Heart left ventricle (tissue), 16 donors: ENCODE results near the gene SIX1. TPM values are rescaled to one million over a fixed set of nuclear protein-coding genes. Genes with fewer than 3 reads are reported as not detected.

Experiments
- ATAC-seq, 4 donors: fragments of 200-7000 bp; cut with Tn5 transposase; one replicate each; pipeline ENCODE4 v1.9.1; 2020 to 2022; ENCODE audit warnings: moderate library complexity in 4 of 4, mild to moderate bottlenecking in 3 of 4, moderate number of reproducible peaks in 1 of 4
- DNase-seq, 5 donors: peaks; one replicate each; pipeline ENCODE4 v3.0.0-alpha.2; 2020
- H3K27ac ChIP-seq, 12 donors: fragments of 200-600 bp; sonication (generic) in 4 of 12; one replicate each; pipeline versions ENCODE4 v1.5.0 to v1.8.0; 2016 to 2022; ENCODE audit warnings: mild to moderate bottlenecking in 2 of 12
- H3K27me3 ChIP-seq, 9 donors: fragments of 200-600 bp; sonication (generic) in 2 of 9; one replicate each; pipeline versions ENCODE4 v1.5.1 to v1.8.0; 2016 to 2022; ENCODE audit warnings: mild to moderate bottlenecking in 3 of 9
- H3K36me3 ChIP-seq, 9 donors: fragments of 200-600 bp; sonication (generic) in 2 of 9; one replicate each; pipeline versions ENCODE4 v1.5.0 to v1.8.0; 2018 to 2022; ENCODE audit warnings: mild to moderate bottlenecking in 2 of 9
- H3K4me1 ChIP-seq, 12 donors: fragments of 200-600 bp; sonication (generic) in 4 of 12; one replicate each; pipeline versions ENCODE4 v1.5.0 to v1.8.0; 2016 to 2022; ENCODE audit warnings: mild to moderate bottlenecking in 3 of 12
- H3K4me3 ChIP-seq, 12 donors: fragments of 200-600 bp; sonication (generic) in 4 of 12; one replicate each; pipeline versions ENCODE4 v1.5.0 to v1.8.0; 2017 to 2022; ENCODE audit warnings: mild to moderate bottlenecking in 9 of 12, moderate library complexity in 4 of 12
- H3K9me3 ChIP-seq, 12 donors: fragments of 200-600 bp; sonication (generic) in 4 of 12; one replicate each; pipeline versions ENCODE4 v1.5.0 to v1.8.0; 2016 to 2022; ENCODE audit warnings: mild to moderate bottlenecking in 1 of 12
- POLR2A ChIP-seq, 2 donors: fragments of 450-650 bp; IDR thresholded peaks; one replicate each; pipeline ENCODE4 v1.6.1; 2017; ENCODE audit warnings: antibody characterized with exemption in 2 of 2, mild to moderate bottlenecking in 2 of 2, moderate library complexity in 2 of 2
- WGBS, 4 donors: extraction: QIAGEN DNeasy Blood & Tissue Kit in 2 of 4; methylation state at CpG; one replicate each; pipeline versions ENCODE4 v1.1.5 to v1.1.7; 2013 to 2018; 5-methylcytosine and 5-hydroxymethylcytosine counted together
- intact Hi-C, 10 donors: fragments of 100-400 bp; cut with DNase I; formaldehyde crosslinking; loops; one replicate each; pipeline versions ENCODE4 v1.11.1 to v1.14.2; 2022
- polyA plus RNA-seq, 2 donors: library from polyadenylated mRNA; stranded (reverse); fragments of 200-250 nt; gene quantifications; one replicate each; pipeline ENCODE4 v1.2.3, GENCODE V29; 2013
- total RNA-seq, 9 donors: library from RNA; depleted of rRNA in 2 of 9; stranded (reverse); fragments of >200 nt in 2 of 9; fragmentation: NEBNext Ultra II Directional in 3 of 9; extraction: Animal tissue kit (Norgen Biotek cat#: 25700) in 3 of 9; gene quantifications; one replicate each; pipeline versions ENCODE4 v1.1.0 to v1.2.4, GENCODE V29; 2016 to 2023
- TF ChIP-seq, protein P1 (sequence below), 12 donors: fragments of 200-600 bp; sonication (generic) in 4 of 12; IDR thresholded peaks; one replicate each; pipeline versions ENCODE4 v1.5.0 to v1.8.0; 2018 to 2022; ENCODE audit warnings: antibody characterized with exemption in 12 of 12, mild to moderate bottlenecking in 5 of 12
- donor health status: ischemic (EF 13 %, LVEDD 7.1; RV severe dilation, severe dysfunction).
- donor health status: healthy with polysubstance abuse.
- donor health status: DM: no; HTN: yes; CAD: no.
- donor health status: DM: no; HTN: no; CAD: no.
- donor health status: ischemic (EF 25% LVEDD 6.9; RV normal size, moderate dysfunction).
- donor health status: ischemic (EF 25% LVEDD 5.7; RV mildly dilated, moderate dysfunction).
- donor health status: healthy.
- donor health status: DM: yes; HTN: yes; CAD: no.
- donor health status: ischemic (EF 35%, LVEDD 5.7; RV mildly dilated, moderate dysfunction).
- donor health status: nonischemic (EF 11% LVEDD 7.7; RV severe dilation, severe dysfunction).
- donor health status: DM: yes; HTN: yes; CAD: no.
- donor health status: PGD.
- donor health status: ischemic (EF 29% LVEDD 5.4; RV normal size, mild dysfunction).
- donor health status: nonischemic (EF 23%, LVEDD 6.1; RV moderate dilation, normal function).

SIX1 gene
- total and polyA plus RNA-seq, 11 donors = 0.19 to 0.27 (median 0.25) TPM; not detected in 8

DNA sequence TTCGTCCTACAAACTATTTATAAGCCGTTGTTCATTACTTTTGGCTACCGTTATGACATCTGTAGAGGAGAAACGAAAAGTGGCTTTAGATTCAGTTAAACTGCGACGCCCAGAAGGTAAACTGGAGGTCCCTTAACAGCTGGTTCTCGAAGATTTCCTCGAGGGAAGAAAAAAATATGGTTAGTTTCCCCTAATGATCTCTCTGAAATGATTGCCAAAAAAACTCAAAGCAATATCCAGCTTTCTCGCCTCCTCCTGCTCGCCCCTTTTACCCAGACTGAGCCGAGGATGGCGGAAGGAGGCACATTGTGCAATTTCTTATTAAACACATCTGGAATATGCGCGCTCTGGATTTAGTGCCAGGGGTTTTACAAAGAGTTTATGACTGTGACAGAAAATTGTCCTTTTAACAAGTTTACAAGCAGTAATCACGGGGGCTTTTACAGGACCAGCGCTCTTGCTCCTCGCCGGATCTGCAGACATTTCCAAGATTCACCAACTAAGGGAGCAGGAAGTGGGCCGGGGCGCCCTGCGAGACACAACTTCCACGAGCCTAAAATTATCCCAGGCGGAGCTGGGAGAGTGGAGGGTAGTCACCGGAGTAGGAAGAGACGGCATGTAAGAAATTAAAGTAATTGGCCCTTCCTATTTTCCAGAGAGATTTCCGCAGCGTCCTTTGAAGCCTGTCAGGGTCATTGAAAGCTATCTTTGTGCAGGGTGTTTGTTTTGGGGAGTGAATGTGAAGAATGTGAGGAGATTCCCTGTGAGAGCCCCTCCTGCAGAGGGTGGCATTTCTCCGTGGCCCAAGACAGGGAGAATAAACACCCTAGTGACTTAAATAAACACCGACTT lies 5.6 kb downstream of the SIX1 start:
- no peak for TF ChIP-seq POLR2A (IDR thresholded peaks at IDR 0.05)
- TF ChIP-seq, protein P1, sequence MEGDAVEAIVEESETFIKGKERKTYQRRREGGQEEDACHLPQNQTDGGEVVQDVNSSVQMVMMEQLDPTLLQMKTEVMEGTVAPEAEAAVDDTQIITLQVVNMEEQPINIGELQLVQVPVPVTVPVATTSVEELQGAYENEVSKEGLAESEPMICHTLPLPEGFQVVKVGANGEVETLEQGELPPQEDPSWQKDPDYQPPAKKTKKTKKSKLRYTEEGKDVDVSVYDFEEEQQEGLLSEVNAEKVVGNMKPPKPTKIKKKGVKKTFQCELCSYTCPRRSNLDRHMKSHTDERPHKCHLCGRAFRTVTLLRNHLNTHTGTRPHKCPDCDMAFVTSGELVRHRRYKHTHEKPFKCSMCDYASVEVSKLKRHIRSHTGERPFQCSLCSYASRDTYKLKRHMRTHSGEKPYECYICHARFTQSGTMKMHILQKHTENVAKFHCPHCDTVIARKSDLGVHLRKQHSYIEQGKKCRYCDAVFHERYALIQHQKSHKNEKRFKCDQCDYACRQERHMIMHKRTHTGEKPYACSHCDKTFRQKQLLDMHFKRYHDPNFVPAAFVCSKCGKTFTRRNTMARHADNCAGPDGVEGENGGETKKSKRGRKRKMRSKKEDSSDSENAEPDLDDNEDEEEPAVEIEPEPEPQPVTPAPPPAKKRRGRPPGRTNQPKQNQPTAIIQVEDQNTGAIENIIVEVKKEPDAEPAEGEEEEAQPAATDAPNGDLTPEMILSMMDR (IDR thresholded peaks at IDR 0.05) = no peak
- ATAC-seq (no peak), DNase-seq (no peak)
- Histone ChIP-seq H3K27ac (no peak overlapping the region), H3K36me3 (no peaks in the 10 kb centered on the region), H3K4me1 (peaks cover 3 to 48% (median 28%) of the 10 kb centered on the region in 12 donors), H3K9me3 (no peaks in the 10 kb centered on the region), H3K4me3 (peak overlapping the region in 1 of 12 donors; percentile 7), H3K27me3 (peaks cover 75 to 100% (median 100%) of the 10 kb centered on the region in 9 donors)
- intact Hi-C loops = no loop called here
- WGBS, 4 donors = 10 to 13% (median 12%) methylated on average over 28 to 29 of the region's 29 CpGs

DNA sequence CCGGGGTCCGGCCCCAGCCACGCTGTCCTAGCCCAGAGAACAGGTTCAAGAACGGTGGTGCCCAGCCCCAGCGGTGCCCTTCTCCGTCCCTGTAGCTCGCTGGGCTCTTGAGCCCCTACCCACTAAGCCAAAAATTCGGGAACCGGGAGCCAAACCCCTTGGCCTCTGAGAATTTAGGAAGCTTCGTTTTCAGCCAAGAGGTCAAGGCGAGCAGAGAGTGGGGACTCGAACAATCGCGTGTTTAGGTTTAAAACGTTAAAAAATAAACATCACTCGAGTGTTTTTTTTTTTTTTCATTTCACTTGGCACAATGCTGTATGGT lies 6.2 kb downstream of the SIX1 start:
- ATAC-seq (no peak), DNase-seq (no peak)
- intact Hi-C loops = no loop called here
- 6 to 8% (median 7%) methylated on average over 12 to 16 of the region's 16 CpGs for WGBS, 4 donors
- peaks cover 3 to 45% (median 23%) of the 10 kb centered on the region in 12 donors for H3K4me1 ChIP-seq
- no peaks in the 10 kb centered on the region for H3K9me3 ChIP-seq
- H3K27ac ChIP-seq = no peak overlapping the region
- TF ChIP-seq POLR2A (IDR thresholded peaks at IDR 0.05) = no peak
- TF ChIP-seq, protein P1 (IDR thresholded peaks at IDR 0.05) = no peak
- H3K27me3 ChIP-seq = peaks cover 75 to 100% (median 100%) of the 10 kb centered on the region in 9 donors
- H3K4me3 ChIP-seq = no peak overlapping the region
- H3K36me3 ChIP-seq = no peaks in the 10 kb centered on the region

DNA sequence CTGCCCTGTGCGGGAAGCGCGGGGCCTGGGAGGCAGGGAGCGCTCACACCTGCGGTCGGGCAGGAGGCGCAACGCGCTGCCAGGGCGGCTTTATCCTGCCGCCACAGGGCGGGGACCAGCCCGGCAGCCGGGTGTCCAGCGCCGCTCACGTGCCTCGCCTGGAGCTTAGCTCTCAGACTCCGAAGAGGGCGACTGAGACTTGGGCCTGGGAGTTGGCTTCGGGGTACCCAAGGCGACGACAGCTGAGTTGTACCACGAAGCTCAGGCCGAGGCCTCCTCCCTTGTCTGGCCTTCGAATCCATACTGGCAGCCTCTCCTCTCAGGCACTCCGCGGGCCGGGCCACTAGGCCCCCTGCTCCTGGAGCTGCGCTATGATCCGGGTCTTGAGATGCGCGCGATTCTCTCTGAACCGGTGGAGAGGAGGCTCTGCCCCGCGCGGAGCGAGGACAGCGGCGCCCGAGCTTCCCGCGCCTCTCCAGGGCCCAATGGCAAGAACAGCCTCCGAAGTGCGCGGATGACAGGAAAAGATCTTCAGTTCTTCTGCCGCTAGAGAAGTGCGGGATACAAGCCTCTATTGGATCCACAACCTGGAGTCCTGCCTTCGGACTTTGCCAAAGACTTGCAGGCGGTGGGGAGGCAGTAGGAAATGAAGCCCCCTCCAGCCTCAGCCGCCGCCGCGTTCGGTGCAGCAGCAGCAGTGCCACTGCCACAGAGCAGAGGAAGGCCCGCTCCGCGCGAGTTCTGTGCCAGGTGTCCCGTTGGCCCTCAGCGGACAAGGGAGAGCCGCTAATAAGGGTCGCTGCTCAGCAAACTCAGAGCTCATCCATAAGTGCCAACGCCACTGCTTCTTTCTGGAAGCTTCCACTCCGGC lies 6.8 kb downstream of the SIX1 start:
- no peaks in the 10 kb centered on the region for H3K36me3 ChIP-seq
- WGBS, 4 donors = 2 to 4% (median 3%) methylated on average over 34 to 66 of the region's 66 CpGs
- DNase-seq (no peak), ATAC-seq (peak in 1 of 4 donors; percentile 33)
- peaks cover 0 to 45% (median 22%) of the 10 kb centered on the region in 12 donors for H3K4me1 ChIP-seq
- H3K27me3 ChIP-seq = peaks cover 75 to 100% (median 100%) of the 10 kb centered on the region in 9 donors
- H3K27ac ChIP-seq = no peak overlapping the region
- H3K9me3 ChIP-seq = no peaks in the 10 kb centered on the region
- intact Hi-C loops = no loop called here
- peak overlapping the region in 1 of 12 donors; percentile 5 for H3K4me3 ChIP-seq
- TF ChIP-seq, protein P1 (IDR thresholded peaks at IDR 0.05) = no peak
- TF ChIP-seq POLR2A (IDR thresholded peaks at IDR 0.05) = no peak
